Gastrocnemius medialis (tissue), 4 donors: ENCODE data around the gene DENND1A. TPM values are rescaled to one million over a fixed set of nuclear protein-coding genes. Genes with fewer than 3 reads are reported as not detected.

Source experiments
- ATAC-seq, 2 donors: fragments of 150-250 bp; one replicate each; pipeline ENCODE4 v1.9.1; 2016
- DNase-seq, 2 donors: peaks; one replicate each; pipeline ENCODE4 v3.0.0-alpha.2; 2019
- H3K27ac ChIP-seq, 4 donors: fragments of 200-600 bp; sonication (generic); 1 replicate in 1 of 4; 2 replicates in 3 of 4; pipeline ENCODE4 v1.5.1; 2016 to 2018; ENCODE audit warnings: mild to moderate bottlenecking in 2 of 4, moderate library complexity in 1 of 4
- H3K27me3 ChIP-seq, 3 donors: fragments of 200-600 bp; sonication (generic) in 2 of 3; 1 replicate in 1 of 3; 2 replicates in 2 of 3; pipeline versions ENCODE4 v1.5.1 to v1.6.0; 2016 to 2019; ENCODE audit warnings: mild to moderate bottlenecking in 1 of 3, moderate library complexity in 1 of 3
- H3K36me3 ChIP-seq, 2 donors: fragments of 200-600 bp; sonication (generic) in 1 of 2; one replicate each; pipeline ENCODE4 v1.5.1; 2017 to 2018
- H3K4me1 ChIP-seq, 2 donors: fragments of 200-600 bp; sonication (generic) in 1 of 2; one replicate each; pipeline ENCODE4 v1.5.1; 2016 to 2017; ENCODE audit warnings: mild to moderate bottlenecking in 2 of 2
- H3K4me3 ChIP-seq, 4 donors: fragments of 200-600 bp; sonication (generic) in 3 of 4; 1 replicate in 1 of 4; 2 replicates in 3 of 4; pipeline ENCODE4 v1.5.1; 2016 to 2019; ENCODE audit warnings: mild to moderate bottlenecking in 2 of 4
- H3K9me3 ChIP-seq, 3 donors: fragments of 200-600 bp; sonication (generic) in 2 of 3; 1 replicate in 1 of 3; 2 replicates in 2 of 3; pipeline ENCODE4 v1.5.1; 2016 to 2019
- POLR2A ChIP-seq, 2 donors: fragments of 450-650 bp; IDR thresholded peaks; one replicate each; pipeline ENCODE4 v1.6.1; 2017; ENCODE audit warnings: antibody characterized with exemption in 2 of 2, mild to moderate bottlenecking in 2 of 2, moderate library complexity in 2 of 2
- in situ Hi-C, 4 donors: fragments of 200-750 bp; cut with MboI; loops; one replicate each; pipeline versions ENCODE4 v1.15.0 to v1.8.0; 2017; ENCODE audit warnings: low sequenced_read_pairs in 4 of 4
- intact Hi-C: fragments of 100-400 bp; cut with DNase I; formaldehyde crosslinking; loops from one replicate; pipeline ENCODE4 v1.15.1; 2023; ENCODE audit warnings: low total_unique reads
- total RNA-seq, 4 donors: library from RNA; depleted of rRNA; stranded (reverse); fragments of >200 nt; gene quantifications; one replicate each; pipeline versions ENCODE4 v1.1.0 to v1.2.3, GENCODE V29; 2016
- TF ChIP-seq, protein P1 (sequence below), 5 experiments: fragments of 450-650 bp in 3 of 5; fragments of 200-600 bp in 2 of 5; sonication (generic) in 2 of 5; IDR thresholded peaks in 4 of 5; conservative IDR thresholded peaks in 1 of 5; 1 replicate in 4 of 5; 2 replicates in 1 of 5; pipeline ENCODE4 v1.5.1; 2016 to 2019; ENCODE audit warnings: antibody characterized with exemption in 5 of 5, mild to moderate bottlenecking in 3 of 5, moderate library complexity in 3 of 5

Gene DENND1A
- total RNA-seq, 4 donors from 2014 or later = 14.1 to 24.6 (median 16.4) TPM

DNA sequence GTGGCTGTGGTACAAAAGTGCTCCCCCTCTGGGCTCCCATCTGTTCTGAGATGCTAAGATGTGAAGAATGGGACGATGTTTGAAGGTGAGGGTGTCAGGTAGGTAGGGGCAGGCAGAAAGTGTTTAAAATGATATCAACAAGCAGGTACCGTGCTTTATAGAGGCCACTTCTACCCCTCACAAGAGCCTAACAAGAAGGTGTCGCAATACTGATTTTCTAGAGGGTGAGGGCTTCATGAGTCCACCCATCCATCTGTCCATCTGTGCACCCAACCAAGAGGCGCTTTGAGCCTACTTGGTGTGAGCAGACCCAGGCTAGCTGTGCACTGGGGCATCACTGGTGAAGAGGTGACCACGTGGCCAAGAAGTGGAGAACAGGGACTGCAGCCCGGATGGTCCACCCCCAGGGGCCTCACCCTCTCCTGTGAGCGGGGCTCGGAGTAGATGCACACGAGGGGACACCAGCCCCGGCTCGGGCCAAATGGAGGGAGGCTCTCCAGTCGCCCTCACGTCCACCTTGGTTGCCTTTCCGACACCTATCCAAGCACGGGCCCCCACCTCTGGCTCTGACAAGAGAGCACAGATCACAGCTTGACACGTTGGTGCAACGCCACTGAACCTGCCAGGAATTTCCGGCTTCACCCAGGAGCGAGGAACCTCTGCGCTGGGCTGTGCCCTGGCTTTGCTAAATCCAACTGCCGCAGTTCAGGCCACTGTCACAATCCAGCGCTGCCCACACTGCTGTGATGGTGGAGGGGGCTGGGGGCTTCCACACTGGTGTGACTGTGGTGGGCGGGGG, 539.4 kb downstream of the DENND1A start:
- H3K9me3 ChIP-seq = no peaks in the 10 kb centered on the region
- in situ Hi-C loops (no loop called here), intact Hi-C loops (no loop called here)
- DNase-seq (no peak), ATAC-seq (no peak)
- no peaks in the 10 kb centered on the region for H3K27me3 ChIP-seq
- no peak for TF ChIP-seq POLR2A (IDR thresholded peaks at IDR 0.05)
- TF ChIP-seq, protein P1, sequence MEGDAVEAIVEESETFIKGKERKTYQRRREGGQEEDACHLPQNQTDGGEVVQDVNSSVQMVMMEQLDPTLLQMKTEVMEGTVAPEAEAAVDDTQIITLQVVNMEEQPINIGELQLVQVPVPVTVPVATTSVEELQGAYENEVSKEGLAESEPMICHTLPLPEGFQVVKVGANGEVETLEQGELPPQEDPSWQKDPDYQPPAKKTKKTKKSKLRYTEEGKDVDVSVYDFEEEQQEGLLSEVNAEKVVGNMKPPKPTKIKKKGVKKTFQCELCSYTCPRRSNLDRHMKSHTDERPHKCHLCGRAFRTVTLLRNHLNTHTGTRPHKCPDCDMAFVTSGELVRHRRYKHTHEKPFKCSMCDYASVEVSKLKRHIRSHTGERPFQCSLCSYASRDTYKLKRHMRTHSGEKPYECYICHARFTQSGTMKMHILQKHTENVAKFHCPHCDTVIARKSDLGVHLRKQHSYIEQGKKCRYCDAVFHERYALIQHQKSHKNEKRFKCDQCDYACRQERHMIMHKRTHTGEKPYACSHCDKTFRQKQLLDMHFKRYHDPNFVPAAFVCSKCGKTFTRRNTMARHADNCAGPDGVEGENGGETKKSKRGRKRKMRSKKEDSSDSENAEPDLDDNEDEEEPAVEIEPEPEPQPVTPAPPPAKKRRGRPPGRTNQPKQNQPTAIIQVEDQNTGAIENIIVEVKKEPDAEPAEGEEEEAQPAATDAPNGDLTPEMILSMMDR (IDR thresholded peaks at IDR 0.05 in 4 of 5, conservative IDR thresholded peaks at IDR 0.05 in 1 of 5) = no peak
- H3K27ac ChIP-seq = no peak overlapping the region
- no peaks in the 10 kb centered on the region for H3K36me3 ChIP-seq
- H3K4me1 ChIP-seq = no peaks in the 10 kb centered on the region
- no peak overlapping the region for H3K4me3 ChIP-seq

DNA sequence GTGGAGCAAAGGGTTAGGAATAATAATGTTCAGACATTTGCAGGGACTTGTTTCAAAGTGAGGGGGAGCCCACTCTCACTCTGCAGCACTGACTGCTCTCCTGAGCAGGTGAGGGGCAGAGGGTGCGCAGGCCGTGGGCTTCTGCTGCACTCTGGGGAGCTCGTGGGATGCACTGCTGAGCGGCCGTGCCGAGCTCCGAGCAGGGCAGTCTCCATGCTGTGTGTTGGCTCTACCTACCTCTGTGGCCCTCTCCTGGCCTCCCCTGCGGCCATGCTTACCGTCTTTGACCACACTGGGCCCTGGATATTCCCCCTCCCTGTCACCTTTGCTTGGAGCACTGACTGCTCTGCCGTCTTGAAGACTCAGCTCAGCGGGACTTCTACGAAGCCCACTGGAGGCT, 540.2 kb downstream of the DENND1A start:
- no peaks in the 10 kb centered on the region for H3K4me1 ChIP-seq
- DNase-seq = no peak
- no peak for ATAC-seq
- in situ Hi-C loops = no loop called here
- no peak for TF ChIP-seq POLR2A (IDR thresholded peaks at IDR 0.05)
- TF ChIP-seq, protein P1 (IDR thresholded peaks at IDR 0.05 in 4 of 5, conservative IDR thresholded peaks at IDR 0.05 in 1 of 5) = no peak
- H3K4me3 ChIP-seq = no peak overlapping the region
- H3K9me3 ChIP-seq = no peaks in the 10 kb centered on the region
- no peak overlapping the region for H3K27ac ChIP-seq
- no peaks in the 10 kb centered on the region for H3K27me3 ChIP-seq
- H3K36me3 ChIP-seq = no peaks in the 10 kb centered on the region
- intact Hi-C loops = no loop called here

DNA sequence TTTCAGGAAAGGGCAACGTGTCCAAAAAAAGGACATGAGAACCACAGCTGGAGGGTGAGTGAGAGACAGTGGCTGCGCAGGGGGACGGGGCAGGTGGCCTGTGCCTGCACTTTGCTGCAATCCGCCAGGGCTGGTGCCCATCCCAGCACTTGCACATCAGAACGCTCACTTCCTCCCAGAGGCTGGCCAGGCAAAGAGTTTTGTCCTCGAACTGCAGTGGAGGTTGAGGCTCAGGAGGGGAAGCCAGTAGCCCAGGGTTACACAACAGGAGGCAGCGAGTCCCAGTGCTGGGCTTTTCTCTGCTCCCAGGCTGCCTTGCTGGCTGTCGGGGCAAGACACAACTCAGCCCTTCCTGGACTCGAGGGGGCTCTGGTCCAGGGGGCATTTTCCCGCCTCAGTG, 540.9 kb downstream of the DENND1A start:
- in situ Hi-C loops = no loop called here
- no peak for TF ChIP-seq POLR2A (IDR thresholded peaks at IDR 0.05)
- TF ChIP-seq, protein P1 (IDR thresholded peaks at IDR 0.05 in 4 of 5, conservative IDR thresholded peaks at IDR 0.05 in 1 of 5) = no peak
- no peak for ATAC-seq
- Histone ChIP-seq H3K27me3 (no peaks in the 10 kb centered on the region), H3K36me3 (no peaks in the 10 kb centered on the region), H3K4me3 (no peak overlapping the region), H3K9me3 (no peaks in the 10 kb centered on the region), H3K27ac (no peak overlapping the region), H3K4me1 (no peaks in the 10 kb centered on the region)
- no peak for DNase-seq
- intact Hi-C loops = no loop called here

DNA sequence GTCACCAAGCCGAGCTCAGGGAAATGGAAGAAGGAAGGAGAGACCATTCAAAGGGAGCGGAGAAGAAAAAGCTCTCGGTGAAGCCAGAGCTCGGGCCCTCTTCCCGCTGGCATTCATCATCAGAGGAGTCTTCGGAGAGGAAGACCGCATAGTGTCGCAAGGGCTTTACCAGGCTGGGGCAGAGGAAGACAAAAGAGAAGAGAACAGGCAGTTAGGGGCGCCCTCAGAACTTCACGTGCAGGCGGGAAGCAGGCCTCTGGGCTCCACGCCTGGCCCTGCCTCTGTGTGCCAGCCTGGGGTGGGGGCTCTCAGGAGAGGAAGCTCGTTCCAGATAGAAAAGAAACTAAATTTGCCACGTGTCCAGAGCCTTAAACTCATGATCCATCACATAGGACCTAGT, 542.2 kb downstream of the DENND1A start:
- in situ Hi-C loops = no loop called here
- Histone ChIP-seq H3K36me3 (no peaks in the 10 kb centered on the region), H3K9me3 (no peaks in the 10 kb centered on the region), H3K27ac (no peak overlapping the region), H3K4me3 (no peak overlapping the region), H3K4me1 (no peaks in the 10 kb centered on the region), H3K27me3 (no peaks in the 10 kb centered on the region)
- TF ChIP-seq POLR2A (IDR thresholded peaks at IDR 0.05) = no peak
- TF ChIP-seq, protein P1 (IDR thresholded peaks at IDR 0.05 in 4 of 5, conservative IDR thresholded peaks at IDR 0.05 in 1 of 5) = no peak
- intact Hi-C loops = no loop called here
- no peak for DNase-seq
- no peak for ATAC-seq
